ENCODE measurements around the gene AFF3.

AFF3 gene

GRCh38 chr2:100137866-100138570, 4.4 kb downstream of the AFF3 start:
- H3K4me3 ChIP-seq (ENCODE audit: low read depth, low read length) = no peak overlapping the region
- no peak for TF ChIP-seq CTCF (IDR thresholded peaks at IDR 0.05; ENCODE audit: control insufficient read depth, extremely low read depth, insufficient read depth)
- no peak for DNase-seq (ENCODE audit: low read depth)

- no peak overlapping the region for H3K4me3 ChIP-seq (ENCODE audit: low read depth, low read length)
- TF ChIP-seq CTCF (IDR thresholded peaks at IDR 0.05; ENCODE audit: control insufficient read depth, extremely low read depth, insufficient read depth) = no peak
These were observed 5.1 kb downstream of the AFF3 start for GRCh38 chr2:100137318-100137717.

GRCh38 chr2:100136310-100136709, 6.1 kb downstream of the AFF3 start:
- H3K4me3 ChIP-seq (ENCODE audit: low read depth, low read length) = no peak overlapping the region
- no peak for TF ChIP-seq CTCF (IDR thresholded peaks at IDR 0.05; ENCODE audit: control insufficient read depth, extremely low read depth, insufficient read depth)
- no peak for DNase-seq (ENCODE audit: low read depth)

More at GRCh38 chr2:100137318-100137717, 5.1 kb downstream of the AFF3 start:
- no peak for DNase-seq (ENCODE audit: low read depth)

GRCh38 chr2:100135415-100135814, 7.0 kb downstream of the AFF3 start:
- no peak overlapping the region for H3K4me3 ChIP-seq (ENCODE audit: low read depth, low read length)
- no peak for DNase-seq (ENCODE audit: low read depth)
- TF ChIP-seq CTCF (IDR thresholded peaks at IDR 0.05; ENCODE audit: control insufficient read depth, extremely low read depth, insufficient read depth) = no peak

- TF ChIP-seq CTCF (IDR thresholded peaks at IDR 0.05; ENCODE audit: control insufficient read depth, extremely low read depth, insufficient read depth) = no peak
- H3K4me3 ChIP-seq (ENCODE audit: low read depth, low read length) = no peak overlapping the region
- DNase-seq (ENCODE audit: low read depth) = no peak
These were observed 11.6 kb downstream of the AFF3 start for GRCh38 chr2:100130595-100131391.

- DNase-seq (ENCODE audit: low read depth) = no peak
- no peak for TF ChIP-seq CTCF (IDR thresholded peaks at IDR 0.05; ENCODE audit: control insufficient read depth, extremely low read depth, insufficient read depth)
- no peak overlapping the region for H3K4me3 ChIP-seq (ENCODE audit: low read depth, low read length)
These were observed 15.4 kb downstream of the AFF3 start for GRCh38 chr2:100126897-100127401.

Measured in LNCaP clone FGC (cell line).